Spleen (tissue), 7 donors: ENCODE results near the gene TREH.
A peak's percentile ranks its signal among the peaks of the same experiment; 100 is the strongest.

Source experiments
- POLR2A ChIP-seq, 3 donors: fragments of 450-650 bp; IDR thresholded peaks; one replicate each; pipeline ENCODE4 v1.5.1; 2017; ENCODE audit warnings: antibody characterized with exemption in 3 of 3, mild to moderate bottlenecking in 1 of 3
- POLR2AphosphoS5 ChIP-seq, 3 donors: sonication (generic); formaldehyde crosslinking; IDR thresholded peaks; one replicate each; pipeline ENCODE4 v1.5.1; 2017; ENCODE audit warnings: antibody characterized with exemption in 3 of 3
- TF ChIP-seq, protein P1 (sequence below), 11 experiments: fragments of 200-600 bp in 7 of 11; fragments of 450-650 bp in 4 of 11; sonication (generic) in 4 of 11; IDR thresholded peaks in 8 of 11; conservative IDR thresholded peaks in 3 of 11; 1 replicate in 7 of 11; 2 replicates in 4 of 11; pipeline versions ENCODE4 v1.4.0 to v1.8.0; 2016 to 2021; ENCODE audit warnings: antibody characterized with exemption in 11 of 11, inconsistent platforms in 4 of 11, mild to moderate bottlenecking in 1 of 11
- donor health status: DM: no; HTN: no; CAD: no; lungs with moderate emphysema.
- donor health status: DM: no; HTN: no; CAD: no.
- donor health status: DM: no; HTN: no; CAD: no.

DNA sequence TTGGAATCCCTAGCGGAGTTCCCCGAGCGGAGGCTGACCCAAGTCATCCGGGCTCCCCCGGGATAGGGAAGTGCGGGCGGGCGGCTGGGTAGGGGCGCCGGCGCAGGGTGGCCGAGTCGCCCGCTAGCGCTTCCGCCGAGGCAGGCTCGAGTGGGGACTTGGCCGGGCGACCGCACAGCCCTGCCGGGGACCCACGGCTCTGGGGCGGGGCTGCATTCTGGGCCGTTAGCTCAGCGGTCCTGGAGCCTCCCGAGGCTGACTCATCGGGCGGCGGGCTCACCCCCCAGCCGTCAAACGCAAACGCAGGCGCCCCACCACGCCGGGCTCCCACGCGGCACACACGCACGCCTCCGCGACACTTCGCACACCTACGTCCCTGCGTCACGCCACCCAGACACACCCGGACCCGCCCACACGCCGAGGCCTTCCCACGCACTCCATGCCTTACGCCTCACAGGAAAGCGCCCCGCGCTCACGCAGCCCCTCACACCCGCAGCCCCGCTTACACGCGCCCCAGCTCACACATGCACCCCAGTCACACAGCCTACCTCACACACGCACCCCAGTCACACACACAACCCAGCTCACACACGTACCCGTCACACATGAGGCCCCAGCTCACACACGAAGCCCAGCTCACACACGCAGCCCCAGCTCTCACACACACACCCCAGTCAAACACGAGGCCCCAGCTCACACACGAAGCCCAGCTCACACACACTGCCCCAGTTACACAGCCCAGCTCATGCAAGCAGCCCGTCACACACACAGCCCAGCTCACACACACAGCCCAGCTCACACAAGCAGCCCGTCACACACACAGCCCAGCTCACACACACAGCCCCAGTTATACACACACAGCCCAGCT lies 70.9 kb downstream of the TREH start:
- TF ChIP-seq, protein P1, sequence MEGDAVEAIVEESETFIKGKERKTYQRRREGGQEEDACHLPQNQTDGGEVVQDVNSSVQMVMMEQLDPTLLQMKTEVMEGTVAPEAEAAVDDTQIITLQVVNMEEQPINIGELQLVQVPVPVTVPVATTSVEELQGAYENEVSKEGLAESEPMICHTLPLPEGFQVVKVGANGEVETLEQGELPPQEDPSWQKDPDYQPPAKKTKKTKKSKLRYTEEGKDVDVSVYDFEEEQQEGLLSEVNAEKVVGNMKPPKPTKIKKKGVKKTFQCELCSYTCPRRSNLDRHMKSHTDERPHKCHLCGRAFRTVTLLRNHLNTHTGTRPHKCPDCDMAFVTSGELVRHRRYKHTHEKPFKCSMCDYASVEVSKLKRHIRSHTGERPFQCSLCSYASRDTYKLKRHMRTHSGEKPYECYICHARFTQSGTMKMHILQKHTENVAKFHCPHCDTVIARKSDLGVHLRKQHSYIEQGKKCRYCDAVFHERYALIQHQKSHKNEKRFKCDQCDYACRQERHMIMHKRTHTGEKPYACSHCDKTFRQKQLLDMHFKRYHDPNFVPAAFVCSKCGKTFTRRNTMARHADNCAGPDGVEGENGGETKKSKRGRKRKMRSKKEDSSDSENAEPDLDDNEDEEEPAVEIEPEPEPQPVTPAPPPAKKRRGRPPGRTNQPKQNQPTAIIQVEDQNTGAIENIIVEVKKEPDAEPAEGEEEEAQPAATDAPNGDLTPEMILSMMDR (IDR thresholded peaks at IDR 0.05 in 8 of 11, conservative IDR thresholded peaks at IDR 0.05 in 3 of 11): no peak
- TF ChIP-seq POLR2AphosphoS5 (IDR thresholded peaks at IDR 0.05): peak; percentile 53 to 80 (median 73)
- no peak for TF ChIP-seq POLR2A (IDR thresholded peaks at IDR 0.05)
